ENCODE measurements around the gene TNK1. TPM values are rescaled to one million over a fixed set of nuclear protein-coding genes. Genes with fewer than 3 reads are reported as not detected.

TNK1 gene
- total RNA-seq, 1 donor from 2014 or later, result 1.8 TPM

GRCh38 chr17:7403977-7404736, 23.3 kb downstream of the TNK1 start, which contains the start of gene TMEM256:
TMEM256 (minus strand) TSS chr17:7404097; CDS start chr17:7404084, 13 bp downstream.
- H3K79me2 ChIP-seq (ENCODE audit: low read depth), result peaks cover 46% of the 10 kb centered on the region
- H3K4me2 ChIP-seq, result peak within 1 kb of the TSS; percentile 100
- Mint-ChIP-seq H3K4me1 (peaks cover 35% of the 10 kb centered on the region), H3K9me3 (no peaks in the 10 kb centered on the region), H3K36me3 (peaks cover 9% of the 10 kb centered on the region), H3K4me3 (peak within 1 kb of the TSS; percentile 96), H3K27ac (peak within 1 kb of the TSS; percentile 50), H3K27me3 (ENCODE audit: insufficient read depth, low read depth) (peaks cover 13% of the 10 kb centered on the region)
- H3K9ac ChIP-seq, result peak within 1 kb of the TSS; percentile 81
- H3F3A ChIP-seq (ENCODE audit: low read depth), result peaks cover 50% of the 10 kb centered on the region
- H3K4me3 ChIP-seq, result peak within 1 kb of the TSS; percentile 97
- TF ChIP-seq EZH2phosphoT487 (IDR thresholded peaks at IDR 0.05), result no peak
- TF ChIP-seq EZH2 (IDR thresholded peaks at IDR 0.05), result no peak
- TF ChIP-seq CTCF (IDR thresholded peaks at IDR 0.05), result no peak
- H3K36me3 ChIP-seq, result no peaks in the 10 kb centered on the region
- H3K4me1 ChIP-seq, result peaks cover 19% of the 10 kb centered on the region
- DNase-seq (ENCODE audit: low spot score), result peak; percentile 100
- H4K20me1 ChIP-seq (ENCODE audit: low read depth), result peaks cover 36% of the 10 kb centered on the region
- H3K27me3 ChIP-seq, result no peaks in the 10 kb centered on the region
- no peaks in the 10 kb centered on the region for H3K9me3 ChIP-seq (ENCODE audit: low read depth)
- peak within 1 kb of the TSS; percentile 58 for H3K27ac ChIP-seq
- H2AFZ ChIP-seq (replicated peaks), result no peak within 1 kb of the TSS

- H3K27ac Mint-ChIP-seq, result peak overlapping the region; percentile 50
- peak overlapping the region; percentile 100 for H3K4me2 ChIP-seq
- H3K9me3 ChIP-seq (ENCODE audit: low read depth), result no peaks in the 10 kb centered on the region
- H3K27me3 ChIP-seq, result no peaks in the 10 kb centered on the region
- peaks cover 13% of the 10 kb centered on the region for H3K36me3 Mint-ChIP-seq
- peaks cover 46% of the 10 kb centered on the region for H3K79me2 ChIP-seq (ENCODE audit: low read depth)
- H4K20me1 ChIP-seq (ENCODE audit: low read depth), result peaks cover 41% of the 10 kb centered on the region
- peaks cover 44% of the 10 kb centered on the region for H3F3A ChIP-seq (ENCODE audit: low read depth)
- H3K4me3 ChIP-seq, result peak overlapping the region; percentile 97
- no peaks in the 10 kb centered on the region for H3K36me3 ChIP-seq
- peak overlapping the region; percentile 58 for H3K27ac ChIP-seq
- TF ChIP-seq EZH2phosphoT487 (IDR thresholded peaks at IDR 0.05) (no peak), EZH2 (IDR thresholded peaks at IDR 0.05) (no peak), CTCF (IDR thresholded peaks at IDR 0.05) (no peak)
- DNase-seq (ENCODE audit: low spot score), result peak; percentile 90
- peak overlapping the region; percentile 81 for H3K9ac ChIP-seq
- H2AFZ ChIP-seq (replicated peaks), result no peak overlapping the region
- H3K9me3 Mint-ChIP-seq, result no peaks in the 10 kb centered on the region
- peaks cover 16% of the 10 kb centered on the region for H3K27me3 Mint-ChIP-seq (ENCODE audit: insufficient read depth, low read depth)
- peaks cover 19% of the 10 kb centered on the region for H3K4me1 ChIP-seq
- peaks cover 38% of the 10 kb centered on the region for H3K4me1 Mint-ChIP-seq
- peak overlapping the region; percentile 96 for H3K4me3 Mint-ChIP-seq
Observed at GRCh38 chr17:7404737-7405349, 24.0 kb downstream of the TNK1 start.

- Histone ChIP-seq H3K27ac (peak overlapping the region; percentile 58), H3K4me3 (peak overlapping the region; percentile 97), H3K36me3 (no peaks in the 10 kb centered on the region), H3K9me3 (ENCODE audit: low read depth) (no peaks in the 10 kb centered on the region), H3K4me1 (peaks cover 19% of the 10 kb centered on the region), H3K9ac (peak overlapping the region; percentile 81), H4K20me1 (ENCODE audit: low read depth) (peaks cover 43% of the 10 kb centered on the region), H3F3A (ENCODE audit: low read depth) (peaks cover 43% of the 10 kb centered on the region), H3K27me3 (no peaks in the 10 kb centered on the region), H2AFZ (replicated peaks) (no peak overlapping the region), H3K79me2 (ENCODE audit: low read depth) (peaks cover 46% of the 10 kb centered on the region), H3K4me2 (peak overlapping the region; percentile 100)
- Mint-ChIP-seq H3K27ac (peak overlapping the region; percentile 50), H3K4me1 (peaks cover 43% of the 10 kb centered on the region), H3K4me3 (peak overlapping the region; percentile 95), H3K9me3 (no peaks in the 10 kb centered on the region), H3K27me3 (ENCODE audit: insufficient read depth, low read depth) (peaks cover 16% of the 10 kb centered on the region), H3K36me3 (peaks cover 21% of the 10 kb centered on the region)
- no peak for TF ChIP-seq EZH2 (IDR thresholded peaks at IDR 0.05)
- no peak for TF ChIP-seq EZH2phosphoT487 (IDR thresholded peaks at IDR 0.05)
- no peak for TF ChIP-seq CTCF (IDR thresholded peaks at IDR 0.05)
- DNase-seq (ENCODE audit: low spot score), result peak; percentile 70
Observed at GRCh38 chr17:7405350-7406234, 24.7 kb downstream of the TNK1 start.

Measured in neural progenitor cell (in vitro differentiated cells).